Natural killer cell (primary cell): ENCODE data around the gene GADD45A. TPM values are rescaled to one million over a fixed set of nuclear protein-coding genes. Genes with fewer than 3 reads are reported as not detected.

Source experiments
- ATAC-seq, 3 donors: fragments of 150-1000 bp in 2 of 3; fragments of 200-7000 bp in 1 of 3; cut with Tn5 transposase; 1 replicate in 1 of 3; 2 replicates in 2 of 3; pipeline ENCODE4 v1.10.0; 2021; ENCODE audit warnings: mild to moderate bottlenecking in 2 of 3, moderate library complexity in 2 of 3
- DNase-seq, 2 donors: peaks; one replicate each; pipeline versions ENCODE4 v3.0.0 to v3.0.0-alpha.2; 2013 to 2021; ENCODE audit warnings: mixed read lengths in 1 of 2
- H3K27ac ChIP-seq: one replicate; pipeline ENCODE4 v1.5.1; 2013; ENCODE audit warnings: mild to moderate bottlenecking, low read length
- H3K27me3 ChIP-seq: one replicate; pipeline ENCODE4 v1.6.1; 2013; ENCODE audit warnings: low read length; ENCODE audit not compliant: control insufficient read depth, insufficient read depth
- H3K36me3 ChIP-seq: one replicate; pipeline ENCODE4 v1.6.1; 2013; ENCODE audit warnings: low read length; ENCODE audit not compliant: control insufficient read depth, insufficient read depth
- H3K4me1 ChIP-seq: one replicate; pipeline ENCODE4 v1.6.1; 2013; ENCODE audit warnings: low read length; ENCODE audit not compliant: control insufficient read depth, insufficient read depth
- H3K4me3 ChIP-seq: one replicate; pipeline ENCODE4 v1.5.1; 2013; ENCODE audit warnings: low read length
- H3K9me3 ChIP-seq: one replicate; pipeline ENCODE4 v1.6.1; 2013; ENCODE audit warnings: low read length; ENCODE audit not compliant: control insufficient read depth, insufficient read depth
- H3K27ac Mint-ChIP-seq, 2 donors: one replicate each; pipeline ENCODE4 v1.8.0; 2022; ENCODE audit warnings: mild to moderate bottlenecking in 2 of 2, mixed read lengths in 2 of 2, moderate library complexity in 1 of 2
- H3K27me3 Mint-ChIP-seq, 2 donors: one replicate each; pipeline ENCODE4 v1.8.0; 2022; ENCODE audit warnings: low read depth in 2 of 2, mixed read lengths in 2 of 2
- H3K36me3 Mint-ChIP-seq: one replicate; pipeline ENCODE4 v1.8.0; 2022; ENCODE audit warnings: mixed read lengths
- H3K4me1 Mint-ChIP-seq, 2 donors: one replicate each; pipeline ENCODE4 v1.8.0; 2022; ENCODE audit warnings: mixed read lengths in 2 of 2
- H3K4me3 Mint-ChIP-seq: one replicate; pipeline ENCODE4 v1.8.0; 2022; ENCODE audit warnings: mild to moderate bottlenecking, moderate library complexity, mixed read lengths
- H3K9me3 Mint-ChIP-seq, 2 donors: one replicate each; pipeline ENCODE4 v1.8.0; 2022; ENCODE audit warnings: mixed read lengths in 2 of 2
- CTCF ChIP-seq: fragments of 200-600 bp; IDR thresholded peaks from one replicate; pipeline ENCODE4 v1.8.0; 2022; ENCODE audit warnings: antibody characterized with exemption
- WGBS: methylation state at CpG from one replicate; pipeline ENCODE4 v1.1.7; 2013; ENCODE audit warnings: missing lambda C conversion rate; ENCODE audit not compliant: insufficient coverage; 5-methylcytosine and 5-hydroxymethylcytosine counted together
- intact Hi-C: fragments of 100-400 bp; cut with micrococcal nuclease; formaldehyde crosslinking; loops from one replicate; pipeline ENCODE4 v1.14.2; 2022
- total RNA-seq, 4 donors: library from RNA; stranded (reverse); fragments of 120-200 nt in 1 of 4; gene quantifications; one replicate each; pipeline versions ENCODE4 v1.2.3 to v1.2.4, GENCODE V29; 2013 to 2022

Gene GADD45A
- total RNA-seq, 3 donors from 2014 or later (not counting 1 experiment from before 2014, with no cell fraction given), result 21.8 to 30.3 (median 26.6) TPM

- Histone ChIP-seq H3K36me3 (no peaks in the 10 kb centered on the region), H3K4me1 (no peaks in the 10 kb centered on the region), H3K9me3 (no peaks in the 10 kb centered on the region), H3K27ac (no peak overlapping the region), H3K4me3 (no peak overlapping the region), H3K27me3 (no peaks in the 10 kb centered on the region)
- intact Hi-C loops, result no loop called here
- no peak overlapping the region for H3K27ac Mint-ChIP-seq
- no peak for DNase-seq
- H3K9me3 Mint-ChIP-seq, result no peaks in the 10 kb centered on the region
- 59% methylated on average over 4 of the region's 6 CpGs for WGBS
- no peak overlapping the region for H3K4me3 Mint-ChIP-seq
- no peak for ATAC-seq
- TF ChIP-seq CTCF, result no peak
- H3K27me3 Mint-ChIP-seq, result no peaks in the 10 kb centered on the region
- H3K36me3 Mint-ChIP-seq, result no peaks in the 10 kb centered on the region
- no peaks in the 10 kb centered on the region for H3K4me1 Mint-ChIP-seq
Measured at GRCh38 chr1:67719329-67720196, 34.6 kb downstream of the GADD45A start.

- no peak for DNase-seq
- H3K27me3 ChIP-seq, result no peaks in the 10 kb centered on the region
- peaks cover 0 to 2% of the 10 kb centered on the region in 2 donors for H3K4me1 Mint-ChIP-seq
- no peaks in the 10 kb centered on the region for H3K9me3 Mint-ChIP-seq
- H3K27me3 Mint-ChIP-seq, result no peaks in the 10 kb centered on the region
- WGBS, result 97% methylated on average over 4 of the region's 4 CpGs
- H3K4me1 ChIP-seq, result no peaks in the 10 kb centered on the region
- H3K36me3 Mint-ChIP-seq, result no peaks in the 10 kb centered on the region
- intact Hi-C loops, result no loop called here
- no peak overlapping the region for H3K4me3 ChIP-seq
- ATAC-seq, result no peak
- no peak overlapping the region for H3K4me3 Mint-ChIP-seq
- H3K27ac Mint-ChIP-seq, result no peak overlapping the region
- H3K9me3 ChIP-seq, result no peaks in the 10 kb centered on the region
- H3K27ac ChIP-seq, result no peak overlapping the region
- no peak for TF ChIP-seq CTCF
- H3K36me3 ChIP-seq, result no peaks in the 10 kb centered on the region
Measured at GRCh38 chr1:67721112-67721511, 36.1 kb downstream of the GADD45A start.

DNA sequence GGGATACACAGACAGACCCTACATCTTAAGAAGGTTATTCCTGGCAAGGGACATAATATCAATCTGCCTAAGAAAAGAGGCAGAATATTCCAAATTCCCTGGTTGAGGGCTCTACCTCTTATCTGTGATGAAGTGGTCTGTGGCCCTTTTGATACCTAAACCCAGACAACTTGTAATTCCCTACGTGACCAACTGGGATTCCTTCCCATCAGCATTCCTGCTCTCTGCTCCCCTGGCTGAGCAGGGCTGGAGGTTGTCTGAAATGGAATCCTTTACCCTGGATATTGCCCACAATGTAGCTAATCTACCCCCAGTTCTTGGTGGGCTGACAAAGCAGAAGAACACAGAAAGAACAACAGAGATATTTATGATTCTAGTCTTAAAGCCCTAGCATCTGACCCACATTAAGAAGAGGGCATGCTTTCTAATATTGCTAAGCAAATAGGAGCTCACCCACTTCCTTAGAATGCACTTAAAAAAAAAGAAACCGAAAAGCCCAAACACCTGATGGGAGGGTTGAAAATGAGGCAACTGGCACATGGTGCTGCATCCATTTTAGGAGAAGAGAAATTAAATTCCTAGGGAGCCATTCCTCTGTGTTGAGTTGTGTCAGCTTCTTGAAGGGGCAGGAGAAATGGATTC is 36.8 kb downstream of the GADD45A start:
- Histone ChIP-seq H3K27me3 (no peaks in the 10 kb centered on the region), H3K36me3 (no peaks in the 10 kb centered on the region), H3K4me1 (no peaks in the 10 kb centered on the region), H3K27ac (no peak overlapping the region), H3K9me3 (no peaks in the 10 kb centered on the region), H3K4me3 (no peak overlapping the region)
- intact Hi-C loops, result no loop called here
- Mint-ChIP-seq H3K36me3 (no peaks in the 10 kb centered on the region), H3K27me3 (no peaks in the 10 kb centered on the region), H3K9me3 (no peaks in the 10 kb centered on the region), H3K4me1 (peaks cover 0 to 7% of the 10 kb centered on the region in 2 donors), H3K27ac (no peak overlapping the region), H3K4me3 (no peak overlapping the region)
- 52% methylated on average over 2 of the region's 2 CpGs for WGBS
- TF ChIP-seq CTCF, result no peak
- DNase-seq (no peak), ATAC-seq (no peak)
